Testis (tissue), 2 donors: ENCODE data around the gene SART1.

Experiments used
- CTCF ChIP-seq, 3 experiments: fragments of 450-650 bp in 2 of 3; fragments of 200-600 bp in 1 of 3; sonication (generic) in 1 of 3; IDR thresholded peaks; one replicate each; pipeline ENCODE4 v1.5.1; 2016 to 2019; ENCODE audit warnings: antibody characterized with exemption in 3 of 3, mild to moderate bottlenecking in 2 of 3, moderate library complexity in 1 of 3
- POLR2A ChIP-seq: fragments of 450-650 bp; IDR thresholded peaks from one replicate; pipeline ENCODE4 v1.6.1; 2017; ENCODE audit warnings: antibody characterized with exemption, mild to moderate bottlenecking, moderate library complexity

DNA sequence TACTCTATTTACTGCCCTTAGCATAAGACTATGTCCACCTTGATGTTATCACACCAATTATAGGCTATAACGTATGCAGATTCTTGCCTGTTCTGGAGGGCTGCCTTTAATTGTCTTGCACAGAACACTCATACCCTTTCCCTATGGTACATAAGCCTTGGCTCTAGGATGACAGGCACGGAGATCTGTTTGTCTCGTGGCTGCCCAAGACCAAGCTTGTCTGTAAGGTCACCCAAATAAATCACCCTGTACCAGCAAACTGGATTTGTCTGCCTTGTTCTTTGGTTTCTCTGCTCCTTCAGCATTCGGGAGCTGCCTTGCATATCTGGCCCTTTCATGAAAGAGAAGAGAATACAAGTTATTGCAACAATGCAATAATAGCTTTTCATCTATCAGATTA is 23.8 kb upstream of the SART1 start:
- no peak for TF ChIP-seq CTCF (IDR thresholded peaks at IDR 0.05)
- no peak for TF ChIP-seq POLR2A
